Keratinocyte (primary cell): Measurements from ENCODE around the gene TRIP4. TPM values are rescaled to one million over a fixed set of nuclear protein-coding genes. Genes with fewer than 3 reads are reported as not detected.

Experiments used
- DNase-seq: peaks from one replicate; pipeline ENCODE4 v3.0.0-alpha.2; 2011; ENCODE audit warnings: low read depth, missing footprints, low spot score
- FAIRE-seq: peaks from 2 replicates; lab custom pipeline; 2011; peaks lifted over from hg19 to GRCh38; lab: Jason Lieb, UNC
- H2AFZ ChIP-seq: 2 replicates; pipeline ENCODE4 v1.6.0; 2012; ENCODE audit warnings: low read length, control low read depth, inconsistent platforms; ENCODE audit not compliant: control insufficient read depth
- H3K27ac ChIP-seq: 2 replicates; pipeline ENCODE4 v1.5.1; 2011; ENCODE audit warnings: low read length; ENCODE audit not compliant: control insufficient read depth, insufficient read depth
- H3K27me3 ChIP-seq: 3 replicates; pipeline ENCODE4 v1.6.0; 2011; ENCODE audit warnings: low read length; ENCODE audit not compliant: control insufficient read depth, insufficient read depth; ENCODE audit errors: extremely low read depth
- H3K36me3 ChIP-seq, 2 experiments: 2 replicates in 1 of 2; 3 replicates in 1 of 2; pipeline ENCODE4 v1.5.1; 2011; ENCODE audit warnings: low read length in 2 of 2, mild to moderate bottlenecking in 1 of 2; ENCODE audit not compliant: control insufficient read depth in 2 of 2, insufficient read depth in 2 of 2; ENCODE audit errors: extremely low read depth in 1 of 2
- H3K4me1 ChIP-seq: 3 replicates; pipeline ENCODE4 v1.5.1; 2011; ENCODE audit warnings: low read length; ENCODE audit not compliant: control insufficient read depth, insufficient read depth; ENCODE audit errors: extremely low read depth
- H3K4me2 ChIP-seq: 3 replicates; pipeline ENCODE4 v1.6.0; 2011; ENCODE audit warnings: low read depth, low read length; ENCODE audit not compliant: control insufficient read depth, insufficient read depth; ENCODE audit errors: extremely low read depth
- H3K4me3 ChIP-seq, 3 experiments: fragments of 200-600 bp in 1 of 3; sonication (generic) in 1 of 3; 2 replicates in 2 of 3; 3 replicates in 1 of 3; pipeline ENCODE4 v1.5.1; 2011 to 2016; ENCODE audit warnings: low read length in 3 of 3, mild to moderate bottlenecking in 3 of 3, control low read depth in 2 of 3, inconsistent platforms in 1 of 3, low read depth in 1 of 3, mixed read lengths in 1 of 3, mixed run types in 1 of 3, moderate library complexity in 1 of 3; ENCODE audit not compliant: control insufficient read depth in 2 of 3, insufficient read depth in 2 of 3; ENCODE audit errors: extremely low read depth in 1 of 3
- H3K79me2 ChIP-seq: 2 replicates; pipeline ENCODE4 v1.6.0; 2012; ENCODE audit warnings: low read length; ENCODE audit not compliant: control insufficient read depth, insufficient read depth
- H3K9ac ChIP-seq: 3 replicates; pipeline ENCODE4 v1.6.0; 2011; ENCODE audit warnings: low read length; ENCODE audit not compliant: control insufficient read depth, insufficient read depth; ENCODE audit errors: extremely low read depth
- H3K9me1 ChIP-seq: 3 replicates; pipeline ENCODE4 v1.6.0; 2011; ENCODE audit warnings: low read length; ENCODE audit not compliant: control insufficient read depth, insufficient read depth; ENCODE audit errors: extremely low read depth
- H3K9me3 ChIP-seq: 2 replicates; pipeline ENCODE4 v1.5.1; 2012; ENCODE audit warnings: low read depth, low read length; ENCODE audit not compliant: control insufficient read depth
- H4K20me1 ChIP-seq: 3 replicates; pipeline ENCODE4 v1.6.0; 2011; ENCODE audit warnings: low read length; ENCODE audit not compliant: control insufficient read depth, insufficient read depth; ENCODE audit errors: extremely low read depth
- CTCF ChIP-seq, 3 experiments: IDR thresholded peaks in 1 of 3; conservative IDR thresholded peaks in 1 of 3; optimal IDR thresholded peaks in 1 of 3; 2 replicates in 2 of 3; 3 replicates in 1 of 3; pipeline versions ENCODE3 to v1.5.1; 2011; ENCODE audit warnings: low read length in 3 of 3, mild to moderate bottlenecking in 3 of 3, moderate library complexity in 2 of 3, control low read depth in 1 of 3, inconsistent platforms in 1 of 3; ENCODE audit not compliant: insufficient read depth in 2 of 3; ENCODE audit errors: extremely low read depth in 1 of 3
- EZH2 ChIP-seq: IDR thresholded peaks from one replicate; pipeline ENCODE4 v1.6.1; 2012; ENCODE audit warnings: inconsistent platforms, mild to moderate bottlenecking, low read length, moderate library complexity
- dilution Hi-C: fragments of 300-500 bp; cut with MboI; formaldehyde crosslinking; loops from one replicate; pipeline ENCODE4 v1.7.0; 2020; ENCODE audit warnings: low sequenced_read_pairs; ENCODE audit not compliant: extremely low pct_ligation_motif_present
- polyA plus RNA-seq, 5 experiments: library from polyadenylated mRNA; depleted of rRNA in 3 of 5; stranded (reverse) in 3 of 5; stranded (forward) in 1 of 5; unstranded in 1 of 5; fragments of >200 nt; gene quantifications; 1 replicate in 1 of 5; 2 replicates in 3 of 5; 3 replicates in 1 of 5; pipeline versions ENCODE4 v1.2.1 to v1.2.3, GENCODE V29; 2011 to 2012; ENCODE audit warnings: missing spikeins in 2 of 5, low read depth in 1 of 5, low replicate concordance in 1 of 5

TRIP4 gene
- polyA plus RNA-seq, 1 donor (not counting 4 experiments of a cell fraction or from before 2014, with no cell fraction given): 31.5 TPM

GRCh38 chr15:64422697-64423096, 35.1 kb downstream of the TRIP4 start:
- Histone ChIP-seq H3K27me3 (no peaks in the 10 kb centered on the region), H3K36me3 (peaks cover 3 to 11% of the 10 kb centered on the region in 2 experiments), H3K27ac (no peak overlapping the region), H3K4me3 (no peak overlapping the region), H3K79me2 (no peaks in the 10 kb centered on the region), H2AFZ (no peak overlapping the region), H3K9ac (no peak overlapping the region), H3K9me3 (no peaks in the 10 kb centered on the region), H3K4me2 (no peak overlapping the region), H4K20me1 (no peaks in the 10 kb centered on the region), H3K9me1 (no peaks in the 10 kb centered on the region), H3K4me1 (no peaks in the 10 kb centered on the region)
- no peak for FAIRE-seq
- TF ChIP-seq EZH2: no peak
- TF ChIP-seq CTCF (optimal IDR thresholded peaks at IDR 0.05 in 1 of 3, IDR thresholded peaks at IDR 0.05 in 1 of 3, conservative IDR thresholded peaks at IDR 0.05 in 1 of 3; ENCODE audit: extremely low read depth in 1 of 3, insufficient read depth in 2 of 3, low read length in 3 of 3): no peak
- DNase-seq: no peak
- dilution Hi-C loops: no loop called here

DNA sequence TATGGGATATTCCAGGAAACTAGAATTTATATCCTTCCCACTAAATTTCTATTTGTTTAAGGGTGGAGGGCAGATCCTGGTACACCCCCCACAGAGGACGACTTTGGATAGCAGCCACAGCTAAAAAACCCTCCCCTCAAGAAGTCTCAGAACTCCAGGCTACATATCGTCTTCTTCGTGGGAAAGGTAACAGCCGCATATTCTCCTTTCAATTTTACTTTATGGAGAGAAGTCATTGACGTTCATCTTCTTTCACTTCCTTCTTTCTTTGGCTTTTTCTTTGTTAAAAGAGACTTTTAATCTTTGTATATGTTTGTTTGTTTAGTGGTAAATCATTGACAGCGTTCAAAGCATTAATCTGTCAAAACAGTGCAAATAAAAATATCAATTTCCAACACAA, 36.3 kb downstream of the TRIP4 start:
- FAIRE-seq (no peak), DNase-seq (no peak)
- H4K20me1 ChIP-seq: no peaks in the 10 kb centered on the region
- H3K9me3 ChIP-seq: no peaks in the 10 kb centered on the region
- no peak overlapping the region for H2AFZ ChIP-seq
- dilution Hi-C loops: no loop called here
- H3K9me1 ChIP-seq: no peaks in the 10 kb centered on the region
- H3K9ac ChIP-seq: no peak overlapping the region
- no peak overlapping the region for H3K4me2 ChIP-seq
- no peak for TF ChIP-seq CTCF (optimal IDR thresholded peaks at IDR 0.05 in 1 of 3, IDR thresholded peaks at IDR 0.05 in 1 of 3, conservative IDR thresholded peaks at IDR 0.05 in 1 of 3; ENCODE audit: extremely low read depth in 1 of 3, insufficient read depth in 2 of 3, low read length in 3 of 3)
- no peak overlapping the region for H3K27ac ChIP-seq
- no peaks in the 10 kb centered on the region for H3K27me3 ChIP-seq
- H3K4me3 ChIP-seq: no peak overlapping the region
- peaks cover 3 to 9% of the 10 kb centered on the region in 2 experiments for H3K36me3 ChIP-seq
- no peaks in the 10 kb centered on the region for H3K79me2 ChIP-seq
- H3K4me1 ChIP-seq: no peaks in the 10 kb centered on the region
